Common myeloid progenitor, CD34-positive (primary cell): ENCODE measurements around the gene PGS1.
A peak's percentile ranks its signal among the peaks of the same experiment; 100 is the strongest.

Source experiments
- CTCF ChIA-PET: fragments of 350-600 bp; sonication (Branson Sonifier 250); formaldehyde crosslinking; loops from one replicate; lab custom pipeline; 2021; ENCODE audit warnings: antibody characterized with exemption; lab: Charles Lee
- POLR2A ChIA-PET: fragments of 350-600 bp; sonication (Branson Sonifier 250); formaldehyde crosslinking; loops from one replicate; lab custom pipeline; 2021; ENCODE audit warnings: antibody characterized with exemption; lab: Charles Lee
- DNase-seq, 3 donors: peaks; one replicate each; pipeline versions ENCODE4 v3.0.0 to v3.0.0-alpha.2; 2013
- H3K27ac ChIP-seq, 2 experiments: 1 replicate in 1 of 2; 2 replicates in 1 of 2; pipeline ENCODE4 v1.7.0; 2013; ENCODE audit warnings: inconsistent platforms in 2 of 2, low read length in 2 of 2, mild to moderate bottlenecking in 2 of 2, low read depth in 1 of 2, moderate library complexity in 1 of 2; ENCODE audit not compliant: severe bottlenecking in 2 of 2, insufficient read depth in 1 of 2, poor library complexity in 1 of 2
- H3K27me3 ChIP-seq, 5 experiments: replicated peaks in 2 of 5; 1 replicate in 3 of 5; 2 replicates in 2 of 5; pipeline versions ENCODE4 v1.6.1 to v1.7.0; 2013; ENCODE audit warnings: low read length in 4 of 5, mild to moderate bottlenecking in 2 of 5, moderate library complexity in 2 of 5, inconsistent platforms in 1 of 5; ENCODE audit not compliant: insufficient read depth in 5 of 5, control insufficient read depth in 4 of 5
- H3K36me3 ChIP-seq, 4 experiments: 1 replicate in 2 of 4; 2 replicates in 2 of 4; pipeline versions ENCODE4 v1.6.1 to v1.7.0; 2013; ENCODE audit warnings: low read length in 3 of 4, control low read depth in 1 of 4, mild to moderate bottlenecking in 1 of 4; ENCODE audit not compliant: control insufficient read depth in 4 of 4, insufficient read depth in 4 of 4
- H3K4me1 ChIP-seq, 4 experiments: 1 replicate in 3 of 4; 2 replicates in 1 of 4; pipeline versions ENCODE4 v1.6.1 to v1.7.1; 2013; ENCODE audit warnings: low read length in 3 of 4, mild to moderate bottlenecking in 3 of 4, control low read depth in 1 of 4, inconsistent platforms in 1 of 4, moderate library complexity in 1 of 4; ENCODE audit not compliant: control insufficient read depth in 4 of 4, insufficient read depth in 4 of 4; ENCODE audit errors: control extremely low read depth in 1 of 4
- H3K4me3 ChIP-seq, 7 experiments: 1 replicate in 4 of 7; 2 replicates in 3 of 7; pipeline versions ENCODE4 v1.5.1 to v1.7.0; 2013; ENCODE audit warnings: mild to moderate bottlenecking in 7 of 7, low read length in 6 of 7, moderate library complexity in 6 of 7, inconsistent platforms in 2 of 7, low read depth in 2 of 7, control low read depth in 1 of 7; ENCODE audit not compliant: insufficient read depth in 4 of 7, control insufficient read depth in 1 of 7; ENCODE audit errors: extremely low read depth in 1 of 7
- H3K9me3 ChIP-seq, 5 experiments: 1 replicate in 4 of 5; 2 replicates in 1 of 5; pipeline versions ENCODE4 v1.6.1 to v1.7.1; 2013; ENCODE audit warnings: low read length in 4 of 5, mild to moderate bottlenecking in 2 of 5, inconsistent platforms in 1 of 5, low read depth in 1 of 5, moderate library complexity in 1 of 5; ENCODE audit not compliant: control insufficient read depth in 4 of 5, insufficient read depth in 2 of 5; ENCODE audit errors: control extremely low read depth in 1 of 5
- WGBS: methylation state at CpG from one replicate; pipeline ENCODE4 v1.1.5; 2013; ENCODE audit not compliant: insufficient coverage; 5-methylcytosine and 5-hydroxymethylcytosine counted together

The PGS1 gene

DNA sequence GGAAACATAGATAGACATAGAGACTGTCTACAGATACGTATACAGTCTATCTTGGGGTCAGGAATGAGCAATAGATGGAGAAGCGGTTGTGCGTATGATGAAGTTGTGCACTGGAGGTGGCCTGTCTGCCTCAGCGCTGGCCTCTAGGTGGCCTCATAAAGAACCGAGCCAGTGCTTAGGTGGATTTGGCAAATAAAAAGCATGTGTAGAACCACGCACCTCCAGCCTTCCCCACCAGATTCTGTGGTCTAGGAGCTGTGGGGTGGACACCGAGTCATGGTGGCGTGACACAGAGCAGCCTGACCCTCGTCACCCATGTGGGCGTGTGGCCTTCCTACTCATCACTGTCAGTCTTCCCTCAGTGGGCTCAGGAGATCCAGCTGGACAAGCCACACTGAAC lies 34.0 kb downstream of the PGS1 start:
- Histone ChIP-seq H3K27ac (no peak overlapping the region), H3K9me3 (no peaks in the 10 kb centered on the region), H3K4me3 (no peak overlapping the region), H3K27me3 (no peaks in the 10 kb centered on the region), H3K36me3 (peaks cover 5 to 71% (median 27%) of the 10 kb centered on the region in 4 experiments), H3K4me1 (peaks cover 9 to 58% (median 46%) of the 10 kb centered on the region in 4 experiments)
- POLR2A ChIA-PET = interaction anchor here (0.5 to 1.3 kb wide), 2 partner anchors 11 to 58 kb away, joined by 3 to 4 read pairs; no protein-coding TSS in a partner anchor
- DNase-seq = peak in 2 of 3 donors; percentile 59 to 61
- WGBS = 88% methylated on average over 8 of the region's 10 CpGs
- CTCF ChIA-PET = interaction anchor here (0.7 to 3.6 kb wide), 7 partner anchors 10 to 52 kb away, joined by 3 to 24 read pairs (median 3); no protein-coding TSS in a partner anchor

DNA sequence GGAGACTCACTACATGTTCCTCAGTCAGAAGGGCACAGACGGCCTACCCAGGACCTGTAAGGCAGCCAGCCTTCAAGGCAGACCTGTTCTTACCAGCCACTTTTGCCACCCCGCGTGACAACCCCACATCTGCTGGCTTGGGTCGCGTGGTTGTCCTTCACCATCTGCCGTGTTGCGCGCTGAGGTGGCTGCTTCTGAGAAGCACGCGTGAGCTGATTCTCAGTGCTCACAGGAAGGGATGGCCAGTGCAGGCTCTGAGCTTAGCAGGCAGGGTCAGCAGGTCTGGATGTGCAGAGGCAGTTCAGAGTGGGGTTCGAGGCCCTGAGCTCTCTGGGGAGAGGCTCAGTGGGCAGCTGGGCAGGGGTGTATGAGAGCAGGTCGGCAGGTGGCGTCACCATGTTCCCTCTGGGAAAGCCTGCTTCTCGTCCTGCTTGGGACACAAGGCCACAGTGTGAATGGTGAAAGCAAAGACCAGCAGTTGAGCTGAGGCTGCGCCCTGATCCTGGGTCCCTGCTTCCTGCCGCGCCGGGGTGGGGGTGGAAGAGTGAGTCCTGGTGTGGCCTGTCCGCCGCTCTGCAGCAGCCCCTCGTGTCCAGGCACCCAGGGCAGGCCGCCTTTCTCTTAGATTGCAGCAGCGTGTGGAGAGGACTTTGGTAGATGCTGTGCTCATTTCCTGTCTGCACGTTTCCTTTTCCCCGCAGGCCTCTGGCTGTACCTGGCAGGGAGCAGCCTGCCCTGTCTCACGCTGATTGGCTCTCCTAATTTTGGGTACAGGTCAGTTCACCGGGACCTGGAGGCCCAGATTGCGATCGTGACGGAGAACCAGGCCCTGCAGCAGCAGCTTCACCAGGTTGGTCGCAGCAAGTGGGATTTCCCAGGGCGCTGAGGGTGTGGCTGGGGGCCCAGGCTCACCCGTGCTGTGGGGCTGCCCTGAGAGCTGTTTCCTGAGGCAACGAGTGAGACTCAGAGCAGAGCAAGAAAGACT lies 36.0 kb downstream of the PGS1 start:
- DNase-seq = peak in 2 of 3 donors; percentile 41 to 44

DNA sequence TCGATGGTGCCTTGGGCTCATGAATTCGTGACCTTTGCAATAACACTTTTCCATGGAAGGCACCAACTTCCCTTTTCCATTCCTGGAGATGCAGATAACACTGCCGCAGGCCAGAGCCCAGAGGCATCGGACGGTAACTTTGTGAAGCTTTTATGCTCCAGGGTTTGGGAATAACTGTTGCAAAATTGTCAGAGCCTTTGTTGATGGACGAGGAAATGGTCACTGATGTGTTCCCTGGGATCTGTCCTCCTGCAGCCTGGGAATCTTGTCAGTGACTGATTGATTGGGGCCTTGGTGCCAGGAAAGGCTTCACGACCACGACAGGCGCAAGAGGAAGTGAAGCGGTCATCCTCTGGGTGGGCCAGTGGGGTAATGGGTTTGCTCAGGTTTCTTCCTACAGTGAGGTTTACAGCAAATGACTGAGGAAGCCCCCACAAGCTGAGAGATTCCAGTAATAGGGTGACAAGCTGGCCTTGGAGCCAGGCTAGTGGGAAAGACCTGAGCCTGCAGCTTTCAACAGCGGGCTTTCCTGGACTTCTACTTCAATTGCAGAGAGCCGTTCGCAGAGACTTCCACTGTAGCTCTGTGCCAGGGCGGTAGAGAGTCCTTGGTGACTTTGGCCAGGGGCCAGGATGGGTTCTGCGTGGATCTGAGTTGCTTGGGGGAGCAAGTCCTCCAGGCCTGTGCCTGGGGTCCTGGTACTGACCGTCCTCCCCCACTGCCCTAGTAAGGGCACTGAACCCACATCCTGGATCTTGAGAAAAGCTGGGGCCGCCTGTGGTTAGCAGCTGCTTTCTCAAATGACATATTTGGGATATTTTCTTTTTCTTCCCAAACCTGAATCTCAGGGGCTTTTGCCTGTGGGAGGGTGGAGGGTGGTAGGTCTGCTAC lies 37.6 kb downstream of the PGS1 start:
- H3K4me1 ChIP-seq = peaks cover 11 to 60% (median 49%) of the 10 kb centered on the region in 4 experiments
- ChIA-PET POLR2A (interaction anchor here (1.0 to 1.5 kb wide), 3 partner anchors 37 to 158 kb away, joined by 3 to 4 read pairs (median 3); partner anchors contain the start of gene PGS1), CTCF (interaction anchor here (1.1 to 10.8 kb wide), 5 partner anchors 9 to 328 kb away, joined by 4 to 104 read pairs (median 4); no protein-coding TSS in a partner anchor)
- peaks cover 6 to 69% (median 34%) of the 10 kb centered on the region in 4 experiments for H3K36me3 ChIP-seq
- H3K4me3 ChIP-seq = peak overlapping the region in 4 of 7 experiments; percentile 3 to 54 (median 36)
- no peaks in the 10 kb centered on the region for H3K27me3 ChIP-seq
- peak overlapping the region; percentile 16 to 25 for H3K27ac ChIP-seq
- WGBS = 51% methylated on average over 11 of the region's 17 CpGs
- DNase-seq = peak in 2 of 3 donors; percentile 33 to 42
- no peaks in the 10 kb centered on the region for H3K9me3 ChIP-seq

More for the DNA sequence above, 36.0 kb downstream of the PGS1 start:
- Histone ChIP-seq H3K4me1 (peaks cover 9 to 61% (median 49%) of the 10 kb centered on the region in 4 experiments), H3K9me3 (no peaks in the 10 kb centered on the region), H3K4me3 (peak overlapping the region in 3 of 7 experiments; percentile 19 to 48 (median 27)), H3K27ac (peak overlapping the region in 1 of 2 experiments; percentile 47), H3K27me3 (no peaks in the 10 kb centered on the region), H3K36me3 (peaks cover 2 to 61% (median 27%) of the 10 kb centered on the region in 4 experiments)
- ChIA-PET CTCF (interaction anchor here (0.7 kb wide), 1 partner anchor 49 kb away, joined by 3 read pairs; no protein-coding TSS in a partner anchor), POLR2A (no interaction called here)
- 58% methylated on average over 30 of the region's 34 CpGs for WGBS

- Histone ChIP-seq H3K27ac (peak overlapping the region; percentile 25 to 62), H3K36me3 (peaks cover 8 to 65% (median 34%) of the 10 kb centered on the region in 4 experiments), H3K4me3 (peak overlapping the region in 5 of 7 experiments; percentile 3 to 54 (median 25)), H3K4me1 (peaks cover 11 to 60% (median 53%) of the 10 kb centered on the region in 4 experiments), H3K9me3 (no peaks in the 10 kb centered on the region), H3K27me3 (no peaks in the 10 kb centered on the region)
- ChIA-PET CTCF (interaction anchor here (1.1 to 10.8 kb wide), 6 partner anchors 9 to 328 kb away, joined by 4 to 104 read pairs (median 4); no protein-coding TSS in a partner anchor), POLR2A (interaction anchor here (1.0 to 1.5 kb wide), 4 partner anchors 9 to 159 kb away, joined by 3 to 6 read pairs (median 4); partner anchors contain the start of gene PGS1)
- DNase-seq = peak in 2 of 3 donors; percentile 35 to 45
- WGBS = 61% methylated on average over 10 of the region's 15 CpGs
Measured at GRCh38 chr17:78416791-78417530, 38.5 kb downstream of the PGS1 start.

DNA sequence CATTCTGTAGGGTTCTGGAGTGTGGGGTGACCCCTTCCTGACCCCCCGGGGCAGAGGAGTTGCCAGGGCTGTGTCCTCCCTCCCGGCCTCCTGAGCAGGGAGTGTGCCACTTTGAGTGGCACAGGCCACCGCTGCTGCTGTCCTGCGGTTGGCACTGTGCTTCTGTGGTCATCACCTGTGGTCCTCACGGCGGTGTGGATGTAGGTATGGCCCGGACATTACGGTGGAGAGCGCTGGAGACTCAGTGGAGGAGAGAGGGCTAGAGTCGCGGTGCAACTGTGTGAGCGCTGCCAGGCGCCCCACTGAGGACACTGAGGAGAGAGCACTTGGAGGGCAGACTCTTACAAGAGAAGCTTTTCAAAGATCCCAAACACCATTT lies 39.1 kb downstream of the PGS1 start:
- 96% methylated on average over 10 of the region's 13 CpGs for whole genome bisulfite sequencing
- no peaks in the 10 kb centered on the region for H3K9me3 ChIP-seq
- DNase-seq = no peak
- H3K36me3 ChIP-seq = peaks cover 8 to 65% (median 33%) of the 10 kb centered on the region in 4 experiments
- peaks cover 11 to 55% (median 52%) of the 10 kb centered on the region in 4 experiments for H3K4me1 ChIP-seq
- H3K27ac ChIP-seq = peak overlapping the region in 1 of 2 experiments; percentile 39
- ChIA-PET CTCF (interaction anchor here (1.5 to 10.8 kb wide), 4 partner anchors 10 to 54 kb away, joined by 4 to 104 read pairs (median 4); no protein-coding TSS in a partner anchor), POLR2A (interaction anchor here (1.0 to 1.5 kb wide), 3 partner anchors 9 to 159 kb away, joined by 3 to 6 read pairs (median 4); partner anchors contain the start of gene PGS1)
- H3K4me3 ChIP-seq = no peak overlapping the region
- no peaks in the 10 kb centered on the region for H3K27me3 ChIP-seq
